Measurements from ENCODE around the gene FGG.

DNA sequence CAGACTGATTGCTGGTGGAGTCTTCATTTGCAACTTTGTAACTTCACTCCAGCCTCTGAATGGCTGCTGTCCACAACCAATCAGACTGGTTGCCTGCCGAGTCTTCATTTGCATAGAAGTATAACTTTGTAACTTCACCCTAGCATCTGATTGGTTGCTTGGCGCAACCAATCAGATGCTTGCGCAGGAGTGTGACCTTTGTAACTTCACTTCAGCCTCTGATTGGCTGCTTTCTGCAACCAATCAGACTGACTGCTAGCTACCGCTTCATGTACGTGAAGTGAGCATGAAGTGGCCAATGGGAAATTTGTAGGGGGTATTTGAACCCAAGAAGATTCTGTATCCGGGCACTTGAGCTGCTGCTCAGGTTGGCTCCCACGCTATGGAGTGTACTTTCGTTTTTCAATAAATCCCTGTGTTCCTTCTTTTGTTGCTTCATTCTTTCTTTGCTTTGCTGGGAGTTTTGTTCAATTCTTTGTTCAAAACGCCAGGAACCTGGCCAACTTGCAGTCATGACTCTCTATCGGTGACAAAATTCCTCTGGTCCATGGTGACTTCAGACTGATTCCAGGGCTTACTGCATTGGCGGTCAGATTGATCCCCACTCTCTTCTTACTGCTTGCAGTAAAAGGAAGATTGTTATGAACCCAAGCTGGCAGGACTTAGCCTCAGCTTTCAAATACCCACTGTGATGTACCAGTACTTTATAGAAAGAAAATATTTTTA, 46.4 kb upstream of the FGG start:
- TF ChIP-seq, protein P1, sequence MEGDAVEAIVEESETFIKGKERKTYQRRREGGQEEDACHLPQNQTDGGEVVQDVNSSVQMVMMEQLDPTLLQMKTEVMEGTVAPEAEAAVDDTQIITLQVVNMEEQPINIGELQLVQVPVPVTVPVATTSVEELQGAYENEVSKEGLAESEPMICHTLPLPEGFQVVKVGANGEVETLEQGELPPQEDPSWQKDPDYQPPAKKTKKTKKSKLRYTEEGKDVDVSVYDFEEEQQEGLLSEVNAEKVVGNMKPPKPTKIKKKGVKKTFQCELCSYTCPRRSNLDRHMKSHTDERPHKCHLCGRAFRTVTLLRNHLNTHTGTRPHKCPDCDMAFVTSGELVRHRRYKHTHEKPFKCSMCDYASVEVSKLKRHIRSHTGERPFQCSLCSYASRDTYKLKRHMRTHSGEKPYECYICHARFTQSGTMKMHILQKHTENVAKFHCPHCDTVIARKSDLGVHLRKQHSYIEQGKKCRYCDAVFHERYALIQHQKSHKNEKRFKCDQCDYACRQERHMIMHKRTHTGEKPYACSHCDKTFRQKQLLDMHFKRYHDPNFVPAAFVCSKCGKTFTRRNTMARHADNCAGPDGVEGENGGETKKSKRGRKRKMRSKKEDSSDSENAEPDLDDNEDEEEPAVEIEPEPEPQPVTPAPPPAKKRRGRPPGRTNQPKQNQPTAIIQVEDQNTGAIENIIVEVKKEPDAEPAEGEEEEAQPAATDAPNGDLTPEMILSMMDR (IDR thresholded peaks at IDR 0.05): no peak
- no peak for TF ChIP-seq ZFX (IDR thresholded peaks at IDR 0.05; ENCODE audit: borderline replicate concordance)

All from 22Rv1 (cell line).